Forelimb muscle (tissue), 1 donor: Measurements from ENCODE around the gene SSBP4. TPM values are rescaled to one million over a fixed set of nuclear protein-coding genes. Genes with fewer than 3 reads are reported as not detected.

Experiments used
- polyA plus RNA-seq: library from polyadenylated mRNA; unstranded; fragments of 120-200 nt; gene quantifications from one replicate; pipeline ENCODE4 v1.2.1, GENCODE V29; 2013; ENCODE audit not compliant: insufficient read length

Gene SSBP4
- polyA plus RNA-seq, 1 donor: 94.6 TPM

Other genes with a start within 250 kb of the SSBP4 start
- 0.11 TPM for gene IFI30, start 245.6 kb upstream of the SSBP4 start, polyA plus RNA-seq
- gene MPV17L2, start 226.2 kb upstream of the SSBP4 start, polyA plus RNA-seq: 6.2 TPM
- 4.2 TPM for gene RAB3A, start 215.4 kb upstream of the SSBP4 start, polyA plus RNA-seq
- gene PDE4C, start 193.0 kb upstream of the SSBP4 start, polyA plus RNA-seq: 4.8 TPM
- 3.4 TPM for gene IQCN, start 144.9 kb upstream of the SSBP4 start, polyA plus RNA-seq
- 129 TPM for gene JUND, start 137.8 kb upstream of the SSBP4 start, polyA plus RNA-seq
- gene LSM4, start 96.3 kb upstream of the SSBP4 start, polyA plus RNA-seq: 87.8 TPM
- 8.1 TPM for gene PGPEP1, start 78.8 kb upstream of the SSBP4 start, polyA plus RNA-seq
- gene GDF15, start 33.2 kb upstream of the SSBP4 start, polyA plus RNA-seq: 0.30 TPM
- 1.6 TPM for gene LRRC25, start 21.8 kb upstream of the SSBP4 start, polyA plus RNA-seq
- 164 TPM for gene ISYNA1, start 18.7 kb downstream of the SSBP4 start, polyA plus RNA-seq
- 16.8 TPM for gene ELL, start 102.7 kb downstream of the SSBP4 start, polyA plus RNA-seq
- gene FKBP8, start 124.2 kb downstream of the SSBP4 start, polyA plus RNA-seq: 113 TPM
- gene KXD1, start 138.5 kb downstream of the SSBP4 start, polyA plus RNA-seq: 71.3 TPM
- 1,288 TPM for gene UBA52, start 152.5 kb downstream of the SSBP4 start, polyA plus RNA-seq
- gene REX1BD, start 169.4 kb downstream of the SSBP4 start, polyA plus RNA-seq: 33.4 TPM
- 14.8 TPM for gene CRLF1, start 187.4 kb downstream of the SSBP4 start, polyA plus RNA-seq
- 8.9 TPM for gene TMEM59L, start 193.5 kb downstream of the SSBP4 start, polyA plus RNA-seq
- gene KLHL26, start 217.6 kb downstream of the SSBP4 start, polyA plus RNA-seq: 4.4 TPM